ENCODE measurements around the gene CORO6.

The CORO6 gene

GRCh38 chr17:29575511-29576213 lies 47.0 kb downstream of the CORO6 start:
- no peak overlapping the region for H3K9ac ChIP-seq (ENCODE audit: low read depth, low read length)
- no peaks in the 10 kb centered on the region; the same call in 1 of the 2 replicates for H3K27me3 ChIP-seq (ENCODE audit: control insufficient read depth, insufficient read depth, low read length)
- no peaks in the 10 kb centered on the region for H3K4me1 ChIP-seq (ENCODE audit: control insufficient read depth, insufficient read depth, low read length)
- no peaks in the 10 kb centered on the region for H3K9me3 ChIP-seq (ENCODE audit: control insufficient read depth, insufficient read depth, low read length)
- H3K4me3 ChIP-seq (ENCODE audit: low read depth, low read length), result no peak overlapping the region
- peaks cover 47% of the 10 kb centered on the region for H3K36me3 ChIP-seq (ENCODE audit: control insufficient read depth, insufficient read depth, low read length)
- H3K27ac ChIP-seq (ENCODE audit: low read depth, low read length), result no peak overlapping the region

GRCh38 chr17:29574732-29575510 lies 47.8 kb downstream of the CORO6 start:
- Histone ChIP-seq H3K36me3 (ENCODE audit: control insufficient read depth, insufficient read depth, low read length) (peaks cover 45% of the 10 kb centered on the region), H3K4me1 (ENCODE audit: control insufficient read depth, insufficient read depth, low read length) (no peaks in the 10 kb centered on the region), H3K4me3 (ENCODE audit: low read depth, low read length) (no peak overlapping the region), H3K9me3 (ENCODE audit: control insufficient read depth, insufficient read depth, low read length) (no peaks in the 10 kb centered on the region), H3K27ac (ENCODE audit: low read depth, low read length) (no peak overlapping the region), H3K27me3 (ENCODE audit: control insufficient read depth, insufficient read depth, low read length) (no peaks in the 10 kb centered on the region; the same call in 1 of the 2 replicates), H3K9ac (ENCODE audit: low read depth, low read length) (no peak overlapping the region)

GRCh38 chr17:29573871-29574731 lies 48.6 kb downstream of the CORO6 start:
- peaks cover 45% of the 10 kb centered on the region for H3K36me3 ChIP-seq (ENCODE audit: control insufficient read depth, insufficient read depth, low read length)
- H3K27me3 ChIP-seq (ENCODE audit: control insufficient read depth, insufficient read depth, low read length), result peaks cover 7% of the 10 kb centered on the region
- H3K27ac ChIP-seq (ENCODE audit: low read depth, low read length), result no peak overlapping the region
- H3K4me1 ChIP-seq (ENCODE audit: control insufficient read depth, insufficient read depth, low read length), result peaks cover 4% of the 10 kb centered on the region; the same call in 1 of the 2 replicates
- no peaks in the 10 kb centered on the region for H3K9me3 ChIP-seq (ENCODE audit: control insufficient read depth, insufficient read depth, low read length)
- H3K9ac ChIP-seq (ENCODE audit: low read depth, low read length), result no peak overlapping the region
- no peak overlapping the region for H3K4me3 ChIP-seq (ENCODE audit: low read depth, low read length)

- peaks cover 6% of the 10 kb centered on the region; the same call in 1 of the 2 replicates for H3K4me1 ChIP-seq (ENCODE audit: control insufficient read depth, insufficient read depth, low read length)
These were observed 49.2 kb downstream of the CORO6 start for GRCh38 chr17:29573558-29573869.

GRCh38 chr17:29572691-29573557 lies 49.8 kb downstream of the CORO6 start:
- Histone ChIP-seq H3K9ac (ENCODE audit: low read depth, low read length) (no peak overlapping the region), H3K4me1 (ENCODE audit: control insufficient read depth, insufficient read depth, low read length) (peaks cover 6% of the 10 kb centered on the region; the same call in 1 of the 2 replicates), H3K4me3 (ENCODE audit: low read depth, low read length) (peak overlapping the region; percentile 16; the same call in 1 of the 2 replicates), H3K36me3 (ENCODE audit: control insufficient read depth, insufficient read depth, low read length) (peaks cover 38% of the 10 kb centered on the region), H3K9me3 (ENCODE audit: control insufficient read depth, insufficient read depth, low read length) (no peaks in the 10 kb centered on the region), H3K27ac (ENCODE audit: low read depth, low read length) (no peak overlapping the region), H3K27me3 (ENCODE audit: control insufficient read depth, insufficient read depth, low read length) (peaks cover 7% of the 10 kb centered on the region)

More at GRCh38 chr17:29573558-29573869, 49.2 kb downstream of the CORO6 start:
- H3K27me3 ChIP-seq (ENCODE audit: control insufficient read depth, insufficient read depth, low read length), result peaks cover 7% of the 10 kb centered on the region
- peaks cover 44% of the 10 kb centered on the region for H3K36me3 ChIP-seq (ENCODE audit: control insufficient read depth, insufficient read depth, low read length)
- H3K27ac ChIP-seq (ENCODE audit: low read depth, low read length), result no peak overlapping the region
- H3K4me3 ChIP-seq (ENCODE audit: low read depth, low read length), result no peak overlapping the region
- no peaks in the 10 kb centered on the region for H3K9me3 ChIP-seq (ENCODE audit: control insufficient read depth, insufficient read depth, low read length)
- H3K9ac ChIP-seq (ENCODE audit: low read depth, low read length), result no peak overlapping the region

GRCh38 chr17:29571883-29572681 lies 50.6 kb downstream of the CORO6 start:
- Histone ChIP-seq H3K36me3 (ENCODE audit: control insufficient read depth, insufficient read depth, low read length) (peaks cover 30% of the 10 kb centered on the region), H3K9me3 (ENCODE audit: control insufficient read depth, insufficient read depth, low read length) (no peaks in the 10 kb centered on the region), H3K27ac (ENCODE audit: low read depth, low read length) (no peak overlapping the region), H3K9ac (ENCODE audit: low read depth, low read length) (no peak overlapping the region), H3K4me3 (ENCODE audit: low read depth, low read length) (no peak overlapping the region), H3K27me3 (ENCODE audit: control insufficient read depth, insufficient read depth, low read length) (peaks cover 15% of the 10 kb centered on the region), H3K4me1 (ENCODE audit: control insufficient read depth, insufficient read depth, low read length) (peaks cover 6% of the 10 kb centered on the region; the same call in 1 of the 2 replicates)

- H3K36me3 ChIP-seq (ENCODE audit: control insufficient read depth, insufficient read depth, low read length), result peaks cover 24% of the 10 kb centered on the region
- peaks cover 6% of the 10 kb centered on the region; the same call in 1 of the 2 replicates for H3K4me1 ChIP-seq (ENCODE audit: control insufficient read depth, insufficient read depth, low read length)
- H3K9me3 ChIP-seq (ENCODE audit: control insufficient read depth, insufficient read depth, low read length), result no peaks in the 10 kb centered on the region
- no peak overlapping the region for H3K27ac ChIP-seq (ENCODE audit: low read depth, low read length)
- no peak overlapping the region for H3K4me3 ChIP-seq (ENCODE audit: low read depth, low read length)
- no peak overlapping the region for H3K9ac ChIP-seq (ENCODE audit: low read depth, low read length)
- peaks cover 20% of the 10 kb centered on the region for H3K27me3 ChIP-seq (ENCODE audit: control insufficient read depth, insufficient read depth, low read length)
These were observed 51.2 kb downstream of the CORO6 start for GRCh38 chr17:29571486-29571882.

- no peaks in the 10 kb centered on the region for H3K9me3 ChIP-seq (ENCODE audit: control insufficient read depth, insufficient read depth, low read length)
- no peak overlapping the region for H3K4me3 ChIP-seq (ENCODE audit: low read depth, low read length)
- peaks cover 9% of the 10 kb centered on the region for H3K4me1 ChIP-seq (ENCODE audit: control insufficient read depth, insufficient read depth, low read length)
- H3K27ac ChIP-seq (ENCODE audit: low read depth, low read length), result no peak overlapping the region
- H3K27me3 ChIP-seq (ENCODE audit: control insufficient read depth, insufficient read depth, low read length), result peaks cover 30% of the 10 kb centered on the region
- H3K9ac ChIP-seq (ENCODE audit: low read depth, low read length), result no peak overlapping the region
- H3K36me3 ChIP-seq (ENCODE audit: control insufficient read depth, insufficient read depth, low read length), result peaks cover 14% of the 10 kb centered on the region
These were observed 52.2 kb downstream of the CORO6 start for GRCh38 chr17:29570521-29570920.

- no peak overlapping the region for H3K27ac ChIP-seq (ENCODE audit: low read depth, low read length)
These were observed 53.3 kb downstream of the CORO6 start for GRCh38 chr17:29569245-29569950.

More at GRCh38 chr17:29569245-29569950, 53.3 kb downstream of the CORO6 start:
- Histone ChIP-seq H3K4me3 (ENCODE audit: low read depth, low read length) (peak overlapping the region; percentile 85), H3K36me3 (ENCODE audit: control insufficient read depth, insufficient read depth, low read length) (peaks cover 3% of the 10 kb centered on the region), H3K27me3 (ENCODE audit: control insufficient read depth, insufficient read depth, low read length) (peaks cover 41% of the 10 kb centered on the region), H3K4me1 (ENCODE audit: control insufficient read depth, insufficient read depth, low read length) (peaks cover 10% of the 10 kb centered on the region), H3K9me3 (ENCODE audit: control insufficient read depth, insufficient read depth, low read length) (no peaks in the 10 kb centered on the region), H3K9ac (ENCODE audit: low read depth, low read length) (peak overlapping the region; percentile 70; the same call in 1 of the 2 replicates)

Measured in HUES48 (cell line).